Panc1 (cell line): Measurements from ENCODE around the gene SF3A1. TPM values are rescaled to one million over a fixed set of nuclear protein-coding genes. Genes with fewer than 3 reads are reported as not detected.

Experiments used
- ATAC-seq: fragments of 200-7000 bp; cut with Tn5 transposase; 2 replicates; pipeline ENCODE4 v1.9.1; 2020; ENCODE audit warnings: mild to moderate bottlenecking, moderate library complexity
- BruUV-seq: library from RNA; stranded (reverse); fragments of 400-500 nt; replicated peaks from 2 replicates; lab custom pipeline; 2021; lab: Mats Ljungman, UMichigan
- CTCF ChIA-PET: fragments of 300-600 bp; sonication (Branson Sonifier 250); formaldehyde crosslinking; loops from one replicate; lab custom pipeline; 2022; ENCODE audit warnings: antibody characterized with exemption; lab: Charles Lee
- POLR2A ChIA-PET: fragments of 300-600 bp; sonication (Branson Sonifier 250); formaldehyde crosslinking; loops from one replicate; lab custom pipeline; 2022; ENCODE audit warnings: antibody characterized with exemption; lab: Charles Lee
- DNase-seq: peaks from one replicate; pipeline ENCODE4 v3.0.0-alpha.2; 2010; ENCODE audit warnings: low read depth, low spot score
- H3K27ac ChIP-seq: 2 replicates; pipeline ENCODE4 v1.5.1; 2011; ENCODE audit warnings: mild to moderate bottlenecking, low read length, inconsistent platforms
- H3K27me3 ChIP-seq: fragments of 200-500 bp; sonication (Bioruptor generic); 2 replicates; pipeline ENCODE4 v1.6.0; 2014; ENCODE audit warnings: low read length, inconsistent platforms; ENCODE audit not compliant: control insufficient read depth, insufficient read depth
- H3K36me3 ChIP-seq: fragments of 200-500 bp; sonication (Bioruptor generic); 2 replicates; pipeline ENCODE4 v1.5.1; 2014; ENCODE audit warnings: inconsistent platforms, mild to moderate bottlenecking, low read length, moderate library complexity; ENCODE audit not compliant: control insufficient read depth, insufficient read depth
- H3K4me1 ChIP-seq: 2 replicates; pipeline ENCODE4 v1.5.1; 2011; ENCODE audit warnings: inconsistent platforms, mild to moderate bottlenecking, low read length, moderate library complexity; ENCODE audit not compliant: control insufficient read depth, insufficient read depth
- H3K4me3 ChIP-seq, 2 experiments: 2 replicates each; pipeline ENCODE4 v1.5.1; 2011 to 2012; ENCODE audit warnings: low read depth in 2 of 2, low read length in 2 of 2, mild to moderate bottlenecking in 2 of 2, inconsistent platforms in 1 of 2, moderate library complexity in 1 of 2
- H3K9me3 ChIP-seq: fragments of 200-500 bp; sonication (Bioruptor generic); 2 replicates; pipeline ENCODE4 v1.5.1; 2014; ENCODE audit warnings: low read depth, mild to moderate bottlenecking, inconsistent platforms, low read length, moderate library complexity; ENCODE audit not compliant: control insufficient read depth, insufficient read depth
- CTCF ChIP-seq: fragments of 450-650 bp; IDR thresholded peaks from 2 replicates; pipeline ENCODE4 v1.5.1; 2017; ENCODE audit warnings: mild to moderate bottlenecking
- POLR2AphosphoS5 ChIP-seq: IDR thresholded peaks from 2 replicates; pipeline ENCODE4 v1.6.1; 2012; ENCODE audit warnings: mild to moderate bottlenecking, low read depth, low read length, moderate library complexity
- REST ChIP-seq, 2 experiments: IDR thresholded peaks; 2 replicates each; pipeline ENCODE4 v1.6.1; 2011 to 2012; ENCODE audit warnings: low read depth in 2 of 2, control low read depth in 1 of 2, low read length in 1 of 2, mild to moderate bottlenecking in 1 of 2, moderate library complexity in 1 of 2; ENCODE audit not compliant: insufficient read depth in 1 of 2
- SIN3A ChIP-seq: IDR thresholded peaks from 2 replicates; pipeline ENCODE4 v1.6.1; 2012; ENCODE audit warnings: low read depth, mild to moderate bottlenecking, low read length, moderate library complexity, borderline replicate concordance; ENCODE audit not compliant: insufficient read depth
- TCF7L2 ChIP-seq: IDR thresholded peaks from 2 replicates; pipeline ENCODE4 v1.6.1; 2011; ENCODE audit warnings: mild to moderate bottlenecking, low read depth, low read length, inconsistent platforms
- in situ Hi-C: cut with HindIII; loops from 2 replicates; pipeline ENCODE4 v1.10.0; 2016; ENCODE audit warnings: low sequenced_read_pairs, low pct_unique_long_range_greater_than_20kb
- intact Hi-C: fragments of 100-400 bp; cut with micrococcal nuclease; formaldehyde crosslinking; loops from one replicate; pipeline ENCODE4 v1.10.0; 2022; ENCODE audit not compliant: unreplicated experiment
- total RNA-seq: library from RNA; stranded (reverse); gene quantifications from one replicate; pipeline ENCODE4 v1.2.1, GENCODE V29; 2021; ENCODE audit not compliant: unreplicated experiment

Gene SF3A1
- total RNA-seq, 1 experiment from 2014 or later, result 176 TPM

- no peaks in the 10 kb centered on the region for H3K9me3 ChIP-seq
- no peak overlapping the region for H3K4me3 ChIP-seq
- no peak for ATAC-seq
- H3K27me3 ChIP-seq, result no peaks in the 10 kb centered on the region
- H3K36me3 ChIP-seq, result no peaks in the 10 kb centered on the region
- ChIA-PET POLR2A (no interaction called here), CTCF (interaction anchor here (0.6 kb wide), 1 partner anchor 107 kb away, joined by 8 read pairs; no protein-coding TSS in a partner anchor)
- intact Hi-C loops (no loop called here), in situ Hi-C loops (no loop called here)
- no peak for TF ChIP-seq REST (IDR thresholded peaks at IDR 0.05; ENCODE audit: insufficient read depth in 1 of 2, low read depth in 2 of 2, low read length in 1 of 2)
- TF ChIP-seq CTCF, result no peak
- no peak for TF ChIP-seq TCF7L2
- no peak for TF ChIP-seq POLR2AphosphoS5
- TF ChIP-seq SIN3A, result no peak
- no TSS peak for BruUV-seq
- no peak overlapping the region for H3K27ac ChIP-seq
- no peak for DNase-seq
- H3K4me1 ChIP-seq, result no peaks in the 10 kb centered on the region
These were observed 5.4 kb upstream of the SF3A1 start for GRCh38 chr22:30361916-30362650.

- no peaks in the 10 kb centered on the region for H3K9me3 ChIP-seq
- BruUV-seq, result no TSS peak
- DNase-seq (no peak), ATAC-seq (no peak)
- H3K27ac ChIP-seq, result no peak overlapping the region
- H3K36me3 ChIP-seq, result peaks cover 5% of the 10 kb centered on the region; the same call in 1 of the 2 replicates
- ChIA-PET POLR2A (interaction anchor here (0.6 to 1.1 kb wide), 2 partner anchors 9 to 64 kb away, joined by 3 read pairs; no protein-coding TSS in a partner anchor), CTCF (no interaction called here)
- intact Hi-C loops (no loop called here), in situ Hi-C loops (no loop called here)
- peaks cover 7% of the 10 kb centered on the region; the same call in 1 of the 2 replicates for H3K4me1 ChIP-seq
- no peak for TF ChIP-seq REST (IDR thresholded peaks at IDR 0.05; ENCODE audit: insufficient read depth in 1 of 2, low read depth in 2 of 2, low read length in 1 of 2)
- TF ChIP-seq POLR2AphosphoS5, result no peak
- TF ChIP-seq CTCF, result no peak
- no peak for TF ChIP-seq SIN3A
- TF ChIP-seq TCF7L2, result no peak
- H3K4me3 ChIP-seq, result no peak overlapping the region
- no peaks in the 10 kb centered on the region for H3K27me3 ChIP-seq
These were observed 1.8 kb upstream of the SF3A1 start for GRCh38 chr22:30358541-30358940.
